ENCODE results near the gene SLC37A3.

DNA sequence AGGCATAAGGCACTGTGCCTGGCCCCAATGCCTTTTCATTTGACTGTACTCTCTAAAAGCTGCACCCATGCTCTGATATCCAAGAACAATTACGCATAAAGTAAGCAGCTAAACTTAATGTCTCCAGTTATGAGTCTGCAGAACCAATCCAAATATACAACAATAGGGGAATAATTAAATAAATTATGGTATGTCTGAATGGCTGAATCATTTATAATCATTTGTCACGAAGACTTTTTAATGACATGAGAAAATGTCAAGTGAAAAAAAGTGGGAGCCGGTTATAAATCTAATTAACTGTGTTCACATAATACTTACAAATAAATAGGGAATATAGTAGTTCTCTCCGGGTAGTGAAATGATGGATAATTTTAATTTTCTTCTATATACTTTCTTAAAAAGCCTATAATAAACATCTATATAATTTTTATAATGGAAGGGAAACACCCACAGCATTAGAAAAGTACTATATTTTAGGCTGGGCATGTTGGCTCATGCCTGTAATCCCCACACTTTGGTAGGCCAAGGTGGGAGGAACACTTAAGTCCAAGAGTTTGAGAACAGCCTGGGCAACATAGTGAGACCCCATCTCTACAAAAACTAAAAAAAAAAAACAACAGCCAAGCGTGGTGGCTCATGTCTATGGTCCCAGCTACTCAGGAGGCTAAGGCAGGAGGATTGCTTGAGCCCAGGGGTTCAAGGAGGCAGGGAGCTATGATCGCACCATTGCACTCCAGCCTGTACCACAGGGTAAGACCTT, 14.2 kb downstream of the SLC37A3 start:
- TF ChIP-seq, protein P1, sequence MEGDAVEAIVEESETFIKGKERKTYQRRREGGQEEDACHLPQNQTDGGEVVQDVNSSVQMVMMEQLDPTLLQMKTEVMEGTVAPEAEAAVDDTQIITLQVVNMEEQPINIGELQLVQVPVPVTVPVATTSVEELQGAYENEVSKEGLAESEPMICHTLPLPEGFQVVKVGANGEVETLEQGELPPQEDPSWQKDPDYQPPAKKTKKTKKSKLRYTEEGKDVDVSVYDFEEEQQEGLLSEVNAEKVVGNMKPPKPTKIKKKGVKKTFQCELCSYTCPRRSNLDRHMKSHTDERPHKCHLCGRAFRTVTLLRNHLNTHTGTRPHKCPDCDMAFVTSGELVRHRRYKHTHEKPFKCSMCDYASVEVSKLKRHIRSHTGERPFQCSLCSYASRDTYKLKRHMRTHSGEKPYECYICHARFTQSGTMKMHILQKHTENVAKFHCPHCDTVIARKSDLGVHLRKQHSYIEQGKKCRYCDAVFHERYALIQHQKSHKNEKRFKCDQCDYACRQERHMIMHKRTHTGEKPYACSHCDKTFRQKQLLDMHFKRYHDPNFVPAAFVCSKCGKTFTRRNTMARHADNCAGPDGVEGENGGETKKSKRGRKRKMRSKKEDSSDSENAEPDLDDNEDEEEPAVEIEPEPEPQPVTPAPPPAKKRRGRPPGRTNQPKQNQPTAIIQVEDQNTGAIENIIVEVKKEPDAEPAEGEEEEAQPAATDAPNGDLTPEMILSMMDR (IDR thresholded peaks at IDR 0.05), result no peak
- no peak for TF ChIP-seq POLR2A (IDR thresholded peaks at IDR 0.05)
